Karpas-422 (cell line): ENCODE measurements around the gene SIX5. TPM values are rescaled to one million over a fixed set of nuclear protein-coding genes. Genes with fewer than 3 reads are reported as not detected.
"Not testable (repeated sequence)": the region's sequence is repeated elsewhere in the genome, so short reads cannot be mapped to it uniquely, and the experiment has no call there.

Experiments used
- DNase-seq: peaks from one replicate; pipeline ENCODE4 v3.0.0-alpha.2; 2015
- H2AFZ ChIP-seq: fragments of 200-600 bp; sonication (generic); 2 replicates; pipeline ENCODE4 v1.6.1; 2014; ENCODE audit warnings: antibody characterized with exemption, low read length, mixed read lengths
- H3K27ac ChIP-seq: fragments of 200-600 bp; sonication (generic); 2 replicates; pipeline ENCODE4 v1.5.1; 2014; ENCODE audit warnings: mild to moderate bottlenecking, low read length, moderate library complexity
- H3K27me3 ChIP-seq: fragments of 200-600 bp; sonication (generic); 2 replicates; pipeline ENCODE4 v1.6.1; 2014; ENCODE audit warnings: low read length, mixed read lengths
- H3K36me3 ChIP-seq: fragments of 200-600 bp; sonication (generic); 2 replicates; pipeline ENCODE4 v1.6.1; 2014; ENCODE audit warnings: low read length, mixed read lengths; ENCODE audit not compliant: insufficient read depth
- H3K4me1 ChIP-seq: fragments of 200-600 bp; sonication (generic); 2 replicates; pipeline ENCODE4 v1.6.1; 2014; ENCODE audit warnings: mild to moderate bottlenecking, low read length, mixed read lengths
- H3K4me2 ChIP-seq: fragments of 200-600 bp; sonication (generic); 2 replicates; pipeline ENCODE4 v1.6.1; 2014; ENCODE audit warnings: low read length, low read depth, mild to moderate bottlenecking; ENCODE audit not compliant: poor library complexity, severe bottlenecking
- H3K4me3 ChIP-seq: fragments of 200-600 bp; sonication (generic); 2 replicates; pipeline ENCODE4 v1.5.1; 2014; ENCODE audit warnings: mild to moderate bottlenecking, antibody characterized with exemption, low read length, mixed read lengths
- H3K79me2 ChIP-seq: fragments of 200-600 bp; sonication (generic); 2 replicates; pipeline ENCODE4 v1.6.1; 2014; ENCODE audit warnings: mild to moderate bottlenecking, low read length, mixed read lengths
- H3K9ac ChIP-seq: fragments of 200-600 bp; sonication (generic); 2 replicates; pipeline ENCODE4 v1.6.0; 2014; ENCODE audit warnings: low read length
- H3K9me2 ChIP-seq: fragments of 200-600 bp; sonication (generic), shearing (Covaris generic); replicated peaks from 2 replicates; pipeline ENCODE4 v1.6.0; 2014; ENCODE audit warnings: mild to moderate bottlenecking, low read length, moderate library complexity; ENCODE audit not compliant: insufficient read depth
- H3K9me3 ChIP-seq: fragments of 300-700, 200-600 bp; sonication (generic); 2 replicates; pipeline ENCODE4 v1.6.1; 2014; ENCODE audit warnings: low read length, mixed read lengths
- H4K20me1 ChIP-seq: fragments of 200-600 bp; sonication (generic); 2 replicates; pipeline ENCODE4 v1.6.1; 2014; ENCODE audit warnings: mild to moderate bottlenecking, antibody characterized with exemption, low read length, low read depth; ENCODE audit not compliant: insufficient read depth
- total RNA-seq: library from RNA; depleted of rRNA; stranded (reverse); fragments of >200 nt; shearing (Covaris generic); gene quantifications from 2 replicates; pipeline ENCODE4 v1.2.3, GENCODE V29; 2014; ENCODE audit warnings: low replicate concordance

The SIX5 gene
- total RNA-seq, 1 experiment from 2014 or later = 2.6 TPM

DNA sequence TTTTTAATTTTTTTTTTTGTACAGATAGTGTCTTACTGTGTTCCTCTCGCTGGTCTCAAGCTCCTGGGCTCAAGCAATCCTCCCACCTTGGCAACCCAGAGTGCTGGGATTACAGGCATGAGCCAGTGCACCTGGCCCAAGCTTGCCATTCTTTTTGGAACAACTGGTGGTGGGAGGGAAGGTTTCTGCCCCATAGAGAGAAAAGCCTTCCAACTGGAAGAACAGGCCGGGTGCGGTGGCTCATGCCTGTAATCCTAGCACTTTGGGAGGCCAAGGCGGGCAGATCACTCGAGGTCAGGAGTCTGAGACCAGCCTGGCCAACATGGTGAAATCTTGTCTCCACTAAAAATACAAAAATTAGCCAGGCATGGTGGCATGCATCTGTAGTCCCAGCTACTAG, 30.5 kb upstream of the SIX5 start:
- not testable (repeated sequence) for H3K9ac ChIP-seq, H3K4me3 ChIP-seq, H4K20me1 ChIP-seq, H3K4me1 ChIP-seq, H3K27me3 ChIP-seq, H3K27ac ChIP-seq, H3K36me3 ChIP-seq, H2AFZ ChIP-seq, H3K9me3 ChIP-seq, H3K9me2 ChIP-seq, DNase-seq, H3K79me2 ChIP-seq, H3K4me2 ChIP-seq

DNA sequence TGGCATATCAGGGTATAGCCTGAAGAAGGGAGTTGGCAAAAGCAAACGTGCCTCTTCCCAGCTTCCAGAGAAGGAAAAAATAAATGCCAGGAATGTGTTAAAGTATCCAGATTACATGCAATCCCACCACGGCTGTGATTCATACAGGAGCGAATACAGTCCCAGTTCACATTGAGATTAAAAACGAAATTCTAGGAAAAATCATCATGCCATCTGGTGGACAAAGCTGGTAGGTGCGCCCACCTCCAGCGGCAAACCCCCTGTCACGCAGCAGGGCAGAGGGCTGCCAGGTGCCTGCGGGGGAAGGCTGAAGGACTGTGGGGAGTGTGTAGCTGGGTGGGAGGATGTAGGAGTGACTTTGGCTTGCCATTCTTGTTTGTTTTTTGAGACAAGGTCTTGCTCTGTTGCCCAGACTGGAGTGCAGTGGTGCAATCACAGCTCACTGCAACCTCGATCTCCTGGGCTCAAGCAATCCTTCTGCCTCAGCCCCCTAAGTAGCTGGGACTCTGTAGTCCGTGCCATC, 30.0 kb upstream of the SIX5 start:
- H3K9me3 ChIP-seq = no peaks in the 10 kb centered on the region
- no peak overlapping the region for H3K4me3 ChIP-seq
- no peaks in the 10 kb centered on the region for H4K20me1 ChIP-seq
- no peak overlapping the region for H3K9ac ChIP-seq
- no peaks in the 10 kb centered on the region for H3K36me3 ChIP-seq
- no peaks in the 10 kb centered on the region for H3K9me2 ChIP-seq
- no peaks in the 10 kb centered on the region for H3K79me2 ChIP-seq
- H3K27ac ChIP-seq = no peak overlapping the region
- H2AFZ ChIP-seq = no peak overlapping the region
- peak; percentile 79 for DNase-seq
- no peaks in the 10 kb centered on the region for H3K27me3 ChIP-seq
- no peak overlapping the region for H3K4me2 ChIP-seq
- H3K4me1 ChIP-seq = no peaks in the 10 kb centered on the region; the same call in 1 of the 2 replicates

DNA sequence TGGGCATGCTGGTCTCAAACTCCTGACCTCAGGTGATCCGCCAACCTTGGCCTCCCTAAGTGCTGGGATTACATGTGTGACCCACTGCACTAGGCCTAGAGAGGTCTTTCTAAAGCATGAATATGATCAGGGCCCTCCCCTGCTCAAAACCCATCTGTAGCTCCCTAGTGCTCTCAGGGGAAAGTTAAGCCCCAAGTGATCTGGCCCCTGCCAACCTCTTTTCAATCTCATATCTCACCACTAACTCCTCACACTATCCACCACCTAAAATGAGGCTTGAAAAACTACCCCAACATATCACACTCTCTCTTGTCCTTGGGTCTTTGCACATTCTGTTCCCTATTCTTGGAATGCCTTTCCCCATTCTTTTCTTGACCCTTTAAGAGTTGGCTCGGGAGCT, 25.6 kb upstream of the SIX5 start:
- no peak overlapping the region for H3K9ac ChIP-seq
- 0 out of 2 replicates have a peak, but pooled peaks cover 8% of the 10 kb centered on the region for H4K20me1 ChIP-seq
- H3K4me1 ChIP-seq = peaks cover 20% of the 10 kb centered on the region

DNA sequence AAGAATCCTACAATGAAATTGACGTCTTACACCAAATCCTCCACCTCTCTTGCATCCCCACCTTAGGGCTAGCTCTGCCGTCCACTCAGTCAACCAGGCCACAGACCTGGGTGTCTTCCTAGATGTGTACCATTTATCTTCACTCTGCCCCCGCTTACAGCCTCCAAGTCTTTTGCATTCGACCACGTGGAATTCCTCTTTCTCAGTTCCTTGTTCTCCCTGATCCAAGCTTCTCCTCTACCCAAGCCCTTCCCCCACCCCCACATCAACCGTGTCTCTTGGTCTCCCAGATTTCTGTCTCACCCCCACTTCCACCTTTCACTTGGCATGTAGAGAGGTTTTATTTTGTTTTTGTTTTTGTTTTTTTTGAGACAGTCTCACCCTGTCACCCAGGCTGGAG, 24.8 kb upstream of the SIX5 start:
- peaks cover 20% of the 10 kb centered on the region for H3K4me1 ChIP-seq
- 0 out of 2 replicates have a peak, but pooled peaks cover 8% of the 10 kb centered on the region for H4K20me1 ChIP-seq
- H3K27ac ChIP-seq = no peak overlapping the region
- H3K4me3 ChIP-seq = no peak overlapping the region
- no peak for DNase-seq
- H3K79me2 ChIP-seq = peaks cover 27% of the 10 kb centered on the region
- peaks cover 11% of the 10 kb centered on the region; the same call in 1 of the 2 replicates for H3K36me3 ChIP-seq
- H3K27me3 ChIP-seq = no peaks in the 10 kb centered on the region
- H2AFZ ChIP-seq = no peak overlapping the region
- no peak overlapping the region for H3K9ac ChIP-seq
- no peaks in the 10 kb centered on the region for H3K9me2 ChIP-seq
- H3K4me2 ChIP-seq = no peak overlapping the region
- no peaks in the 10 kb centered on the region for H3K9me3 ChIP-seq

More for the DNA sequence above, 25.6 kb upstream of the SIX5 start:
- Histone ChIP-seq H3K4me3 (no peak overlapping the region), H3K27ac (no peak overlapping the region), H3K4me2 (no peak overlapping the region), H2AFZ (no peak overlapping the region), H3K9me3 (no peaks in the 10 kb centered on the region), H3K79me2 (peaks cover 20% of the 10 kb centered on the region), H3K36me3 (peaks cover 4% of the 10 kb centered on the region; the same call in 1 of the 2 replicates), H3K9me2 (no peaks in the 10 kb centered on the region), H3K27me3 (no peaks in the 10 kb centered on the region)
- DNase-seq = no peak

DNA sequence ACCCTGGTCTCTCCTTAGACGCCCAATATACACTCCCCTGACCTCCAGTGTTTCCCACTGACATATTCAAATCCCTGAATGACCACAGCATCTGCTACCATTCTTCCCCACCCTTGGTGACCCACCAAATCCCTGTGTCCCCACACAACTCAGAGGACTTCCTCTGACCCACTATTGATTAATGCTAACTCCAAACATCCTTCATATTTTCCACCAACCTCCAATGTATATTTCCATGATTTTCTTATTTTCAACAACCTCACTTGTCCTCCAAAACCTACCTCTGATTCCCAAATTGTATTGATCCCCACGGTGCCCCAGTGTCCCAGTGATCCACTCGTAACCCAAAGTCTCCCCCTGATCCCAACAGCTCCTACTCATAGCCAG, 24.1 kb upstream of the SIX5 start:
- Histone ChIP-seq H3K4me1 (peaks cover 20% of the 10 kb centered on the region), H3K27me3 (no peaks in the 10 kb centered on the region), H3K36me3 (peaks cover 12% of the 10 kb centered on the region; the same call in 1 of the 2 replicates), H3K4me3 (peak overlapping the region; percentile 36; the same call in 1 of the 2 replicates), H4K20me1 (0 out of 2 replicates have a peak, but pooled peaks cover 8% of the 10 kb centered on the region), H3K9me2 (no peaks in the 10 kb centered on the region), H3K4me2 (no peak overlapping the region), H3K79me2 (peaks cover 27% of the 10 kb centered on the region), H3K27ac (no peak overlapping the region), H2AFZ (no peak overlapping the region), H3K9ac (no peak overlapping the region), H3K9me3 (no peaks in the 10 kb centered on the region)
- DNase-seq = no peak

DNA sequence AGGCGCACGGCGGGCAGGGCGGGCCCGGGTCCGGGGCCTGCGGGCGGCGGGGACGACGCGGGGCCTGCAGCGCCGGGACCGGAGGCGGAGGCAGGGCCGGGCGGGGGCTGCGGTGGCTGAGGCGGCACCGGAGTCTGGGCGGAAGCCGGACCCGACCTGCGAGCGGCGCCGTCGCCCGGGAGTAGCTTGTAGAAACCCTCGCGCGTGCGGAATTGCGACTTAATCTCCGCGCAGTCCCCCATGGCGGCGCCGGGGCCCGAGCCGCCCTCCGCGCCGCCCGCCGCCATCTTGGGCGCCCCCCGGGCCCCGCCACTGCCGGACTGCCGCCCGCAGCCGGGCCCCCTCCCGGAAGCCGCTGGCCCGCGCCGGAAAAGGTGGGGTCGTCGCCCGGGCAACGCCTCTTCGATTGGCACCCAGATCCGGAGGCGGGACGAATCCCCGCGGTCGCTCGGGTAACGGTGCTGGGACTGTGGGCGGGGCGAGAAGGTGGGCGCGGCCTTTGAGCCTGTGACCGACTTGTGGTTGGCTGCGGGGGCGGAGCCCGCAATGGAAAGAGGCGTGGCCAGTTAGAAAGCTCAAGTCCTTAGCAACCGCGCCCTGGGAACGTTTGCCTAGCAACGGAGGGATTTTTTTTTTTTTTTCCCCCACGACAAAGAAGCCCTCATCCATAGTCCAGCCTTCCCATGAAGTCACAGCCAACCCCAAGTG, 23.6 kb upstream of the SIX5 start, which contains the start of gene DMWD:
Gene DMWD, minus strand, starts transcription at position 376 of the 708 bp plus-strand sequence. Its CDS starts 89 bp downstream, at position 287.
- Histone ChIP-seq H3K79me2 (peaks cover 27% of the 10 kb centered on the region), H3K27me3 (no peaks in the 10 kb centered on the region), H3K36me3 (peaks cover 12% of the 10 kb centered on the region; the same call in 1 of the 2 replicates), H3K4me1 (peaks cover 20% of the 10 kb centered on the region), H3K4me3 (peak within 1 kb of the TSS; percentile 91), H3K9me2 (no peaks in the 10 kb centered on the region), H4K20me1 (0 out of 2 replicates have a peak, but pooled peaks cover 8% of the 10 kb centered on the region), H3K4me2 (peak within 1 kb of the TSS; percentile 87), H3K9ac (peak within 1 kb of the TSS; percentile 93), H3K27ac (peak within 1 kb of the TSS; percentile 64), H3K9me3 (no peaks in the 10 kb centered on the region), H2AFZ (no peak within 1 kb of the TSS)
- DNase-seq = peak; percentile 99

DNA sequence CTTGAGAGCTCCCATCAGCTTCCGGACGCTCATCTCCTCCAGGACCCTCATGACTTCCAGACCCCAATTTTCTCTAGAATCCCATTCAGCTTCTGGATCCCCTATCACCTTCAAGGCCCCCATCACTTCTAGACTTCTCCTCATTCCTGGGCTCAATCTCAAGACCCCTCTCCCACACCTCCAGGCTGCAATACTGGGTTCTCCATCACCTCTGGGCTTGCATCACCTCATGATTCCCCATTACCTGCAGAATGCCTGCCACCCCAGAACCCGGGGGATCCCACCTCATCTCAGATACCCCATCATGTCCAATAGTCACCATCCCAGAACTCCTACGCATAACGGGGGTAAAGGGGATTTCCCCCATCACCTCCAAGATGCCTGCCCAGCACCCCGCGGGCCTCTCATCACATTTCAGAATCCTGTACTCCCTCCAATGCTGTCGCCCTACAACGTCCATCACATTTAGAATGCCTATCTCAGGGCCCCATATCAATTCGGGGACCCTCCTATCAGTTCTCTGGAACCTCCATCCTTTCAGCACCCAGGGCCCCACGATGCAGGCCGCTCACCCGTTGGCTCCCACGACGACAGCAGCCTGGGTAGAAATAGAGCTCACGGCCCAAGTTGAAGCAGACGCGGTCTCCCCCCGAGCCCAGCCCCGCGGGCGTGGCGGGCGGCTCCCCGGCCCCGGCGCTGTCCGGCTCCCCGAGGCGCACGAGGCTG, 22.9 kb upstream of the SIX5 start:
- Histone ChIP-seq H3K27me3 (no peaks in the 10 kb centered on the region), H3K27ac (peak overlapping the region; percentile 64), H3K9me3 (no peaks in the 10 kb centered on the region), H3K79me2 (peaks cover 27% of the 10 kb centered on the region), H3K4me1 (peaks cover 20% of the 10 kb centered on the region), H2AFZ (no peak overlapping the region), H3K4me3 (peak overlapping the region; percentile 91), H3K4me2 (peak overlapping the region; percentile 87), H3K9ac (peak overlapping the region; percentile 93), H3K36me3 (peaks cover 12% of the 10 kb centered on the region; the same call in 1 of the 2 replicates), H4K20me1 (0 out of 2 replicates have a peak, but pooled peaks cover 8% of the 10 kb centered on the region), H3K9me2 (no peaks in the 10 kb centered on the region)
- DNase-seq = peak; percentile 70

DNA sequence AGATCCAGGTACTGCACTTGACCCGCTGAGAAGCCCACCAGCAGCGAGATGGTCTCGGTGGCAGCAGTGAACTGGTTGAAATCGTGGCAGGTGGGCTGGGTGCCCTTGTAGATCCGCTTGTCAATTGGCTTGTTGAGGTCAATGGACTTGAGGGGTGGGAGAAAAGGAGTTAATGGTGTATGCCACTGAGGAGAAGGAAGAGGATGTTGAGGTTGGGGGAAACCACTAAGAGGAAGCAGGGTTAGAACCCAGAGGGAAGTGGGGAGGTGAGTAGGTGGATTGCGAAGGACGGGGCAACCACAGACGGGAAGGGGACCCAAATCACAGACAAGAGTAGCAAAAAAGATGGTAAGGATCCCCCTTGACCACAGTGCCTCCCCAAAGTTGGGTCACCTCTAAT, 21.9 kb upstream of the SIX5 start:
- Histone ChIP-seq H3K27me3 (no peaks in the 10 kb centered on the region), H4K20me1 (0 out of 2 replicates have a peak, but pooled peaks cover 12% of the 10 kb centered on the region)

More for the DNA sequence above, 21.9 kb upstream of the SIX5 start:
- H3K27ac ChIP-seq = peak overlapping the region; percentile 64; the same call in 1 of the 2 replicates
- peaks cover 27% of the 10 kb centered on the region for H3K79me2 ChIP-seq
- peak overlapping the region; percentile 91 for H3K4me3 ChIP-seq
- peak overlapping the region; percentile 93 for H3K9ac ChIP-seq
- H3K9me2 ChIP-seq = no peaks in the 10 kb centered on the region
- H3K4me2 ChIP-seq = peak overlapping the region; percentile 87
- peaks cover 12% of the 10 kb centered on the region; the same call in 1 of the 2 replicates for H3K36me3 ChIP-seq
- no peak for DNase-seq
- no peaks in the 10 kb centered on the region for H3K9me3 ChIP-seq
- H2AFZ ChIP-seq = no peak overlapping the region
- H3K4me1 ChIP-seq = peaks cover 20% of the 10 kb centered on the region
